Hepatocyte (in vitro differentiated cells): ENCODE data around the gene CREB5. TPM values are rescaled to one million over a fixed set of nuclear protein-coding genes. Genes with fewer than 3 reads are reported as not detected.

ENCODE experiments used
- DNase-seq: peaks from one replicate; pipeline ENCODE4 v3.0.0-alpha.2; 2016; ENCODE audit warnings: low spot score
- H2AFZ ChIP-seq: fragments of 200-600 bp; sonication (generic); 2 replicates; pipeline ENCODE4 v1.6.0; 2016; ENCODE audit warnings: antibody characterized with exemption, mild to moderate bottlenecking
- H3K27ac ChIP-seq: fragments of 200-600 bp; sonication (generic); 2 replicates; pipeline ENCODE4 v1.5.1; 2016; ENCODE audit warnings: mild to moderate bottlenecking
- H3K27me3 ChIP-seq: fragments of 200-600 bp; sonication (generic); 2 replicates; pipeline ENCODE4 v1.6.1; 2016
- H3K36me3 ChIP-seq: fragments of 200-600 bp; sonication (generic); replicated peaks from 2 replicates; pipeline ENCODE4 v1.5.1; 2016; ENCODE audit warnings: low read depth; ENCODE audit not compliant: insufficient read depth
- H3K4me1 ChIP-seq: fragments of 200-600 bp; sonication (generic); 2 replicates; pipeline ENCODE4 v1.5.1; 2016; ENCODE audit warnings: mild to moderate bottlenecking, moderate library complexity; ENCODE audit not compliant: insufficient read depth
- H3K4me2 ChIP-seq: fragments of 200-600 bp; sonication (generic); 2 replicates; pipeline ENCODE4 v1.6.0; 2016
- H3K4me3 ChIP-seq: fragments of 200-600 bp; sonication (generic); 2 replicates; pipeline ENCODE4 v1.5.1; 2016; ENCODE audit warnings: mild to moderate bottlenecking
- H3K79me2 ChIP-seq: fragments of 200-600 bp; sonication (generic); 2 replicates; pipeline ENCODE4 v1.6.0; 2017; ENCODE audit warnings: mild to moderate bottlenecking
- H3K9me2 ChIP-seq: fragments of 200-600 bp; sonication (generic); replicated peaks from 2 replicates; pipeline ENCODE4 v1.6.0; 2017; ENCODE audit warnings: mild to moderate bottlenecking; ENCODE audit not compliant: insufficient read depth
- H3K9me3 ChIP-seq: fragments of 200-600 bp; sonication (generic); 2 replicates; pipeline ENCODE4 v1.5.1; 2016; ENCODE audit warnings: low read depth, mild to moderate bottlenecking
- H4K20me1 ChIP-seq: fragments of 200-600 bp; sonication (generic); 2 replicates; pipeline ENCODE4 v1.6.0; 2016; ENCODE audit warnings: mild to moderate bottlenecking; ENCODE audit not compliant: insufficient read depth, poor library complexity, severe bottlenecking
- EZH2 ChIP-seq: fragments of 200-600 bp; sonication (generic); IDR thresholded peaks from 2 replicates; pipeline ENCODE4 v1.6.1; 2016; ENCODE audit warnings: antibody characterized with exemption, mild to moderate bottlenecking, borderline replicate concordance
- EZH2phosphoT487 ChIP-seq: fragments of 200-600 bp; sonication (generic); IDR thresholded peaks from one replicate; pipeline ENCODE4 v1.6.1; 2018; ENCODE audit warnings: antibody characterized with exemption, mild to moderate bottlenecking, low read depth, moderate library complexity; ENCODE audit not compliant: unreplicated experiment, severe bottlenecking
- WGBS: methylation state at CpG from one replicate; pipeline ENCODE4 v1.1.6; 2016; ENCODE audit warnings: low lambda C conversion rate; ENCODE audit errors: missing lambda C conversion rate; 5-methylcytosine and 5-hydroxymethylcytosine counted together
- polyA plus RNA-seq: library from polyadenylated mRNA; unstranded; fragments of >200 nt; fragmentation: Nextera tagmentation; extraction: Ambion mirVana; gene quantifications from 2 replicates; pipeline ENCODE4 v1.2.1, GENCODE V29; 2016
- total RNA-seq: library from RNA; depleted of rRNA; stranded (reverse); fragments of >200 nt; gene quantifications from 2 replicates; pipeline ENCODE4 v1.2.3, GENCODE V29; 2014
- TF ChIP-seq, protein P1 (sequence below): fragments of 200-600 bp; sonication (generic); IDR thresholded peaks from 2 replicates; pipeline ENCODE4 v1.5.1; 2016; ENCODE audit warnings: antibody characterized with exemption, mild to moderate bottlenecking; ENCODE audit not compliant: poor library complexity

Gene CREB5
- total and polyA plus RNA-seq, 2 experiments from 2014 or later = 14.0 to 27.9 TPM

DNA sequence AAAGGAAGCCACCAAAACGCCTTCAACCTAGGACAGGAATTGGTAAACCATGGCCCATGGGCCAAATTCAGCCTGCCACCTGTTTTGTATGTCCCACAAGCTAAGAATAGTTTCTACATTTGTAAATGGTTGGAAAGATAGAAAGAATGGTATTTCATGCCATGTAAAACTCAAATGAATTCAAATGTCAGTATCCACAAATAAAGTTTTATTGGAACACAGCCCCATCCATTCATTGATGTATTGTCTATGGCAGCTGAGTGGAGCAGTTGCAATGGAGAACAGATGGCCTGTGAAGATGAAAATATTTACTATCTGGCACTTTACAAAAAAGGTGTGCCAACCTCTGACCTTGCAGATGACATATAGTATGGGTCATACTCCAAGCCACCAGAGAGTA is 236.9 kb downstream of the CREB5 start:
- 83% methylated on average over 1 of the region's 1 CpG for WGBS
- TF ChIP-seq EZH2 = no peak
- no peak for TF ChIP-seq EZH2phosphoT487
- TF ChIP-seq, protein P1, sequence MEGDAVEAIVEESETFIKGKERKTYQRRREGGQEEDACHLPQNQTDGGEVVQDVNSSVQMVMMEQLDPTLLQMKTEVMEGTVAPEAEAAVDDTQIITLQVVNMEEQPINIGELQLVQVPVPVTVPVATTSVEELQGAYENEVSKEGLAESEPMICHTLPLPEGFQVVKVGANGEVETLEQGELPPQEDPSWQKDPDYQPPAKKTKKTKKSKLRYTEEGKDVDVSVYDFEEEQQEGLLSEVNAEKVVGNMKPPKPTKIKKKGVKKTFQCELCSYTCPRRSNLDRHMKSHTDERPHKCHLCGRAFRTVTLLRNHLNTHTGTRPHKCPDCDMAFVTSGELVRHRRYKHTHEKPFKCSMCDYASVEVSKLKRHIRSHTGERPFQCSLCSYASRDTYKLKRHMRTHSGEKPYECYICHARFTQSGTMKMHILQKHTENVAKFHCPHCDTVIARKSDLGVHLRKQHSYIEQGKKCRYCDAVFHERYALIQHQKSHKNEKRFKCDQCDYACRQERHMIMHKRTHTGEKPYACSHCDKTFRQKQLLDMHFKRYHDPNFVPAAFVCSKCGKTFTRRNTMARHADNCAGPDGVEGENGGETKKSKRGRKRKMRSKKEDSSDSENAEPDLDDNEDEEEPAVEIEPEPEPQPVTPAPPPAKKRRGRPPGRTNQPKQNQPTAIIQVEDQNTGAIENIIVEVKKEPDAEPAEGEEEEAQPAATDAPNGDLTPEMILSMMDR = no peak

DNA sequence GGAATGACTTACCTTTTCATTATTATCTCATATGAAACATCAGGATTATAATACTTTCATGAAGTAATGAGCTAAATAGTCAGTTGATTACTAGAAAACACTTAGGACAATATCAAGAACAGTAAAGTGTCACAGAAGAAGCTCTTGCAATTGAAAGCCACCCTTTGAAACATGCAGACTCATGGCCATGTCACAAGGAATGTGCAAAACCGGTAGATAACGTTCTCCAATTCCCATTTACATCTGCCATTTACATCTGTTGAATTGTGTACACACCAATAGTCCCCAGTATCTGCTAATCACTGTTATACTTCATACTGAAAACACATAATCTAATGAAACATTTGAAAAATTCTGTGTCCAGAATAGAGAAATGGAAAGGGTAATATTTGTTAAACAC is 237.5 kb downstream of the CREB5 start:
- no peaks in the 10 kb centered on the region for H4K20me1 ChIP-seq
- no peaks in the 10 kb centered on the region for H3K4me1 ChIP-seq
- H3K27me3 ChIP-seq = peaks cover 3% of the 10 kb centered on the region
- H3K27ac ChIP-seq = no peak overlapping the region
- H3K36me3 ChIP-seq = no peaks in the 10 kb centered on the region
- no peak overlapping the region for H2AFZ ChIP-seq
- TF ChIP-seq EZH2 (no peak), EZH2phosphoT487 (no peak)
- TF ChIP-seq, protein P1 = no peak
- H3K79me2 ChIP-seq = no peaks in the 10 kb centered on the region
- no peaks in the 10 kb centered on the region for H3K9me2 ChIP-seq
- 94% methylated on average over 2 of the region's 2 CpGs for WGBS
- no peaks in the 10 kb centered on the region for H3K9me3 ChIP-seq
- H3K4me3 ChIP-seq = no peak overlapping the region
- DNase-seq = no peak
- no peak overlapping the region for H3K4me2 ChIP-seq

More for the DNA sequence above, 236.9 kb downstream of the CREB5 start:
- Histone ChIP-seq H3K4me2 (no peak overlapping the region), H3K9me2 (no peaks in the 10 kb centered on the region), H3K27ac (no peak overlapping the region), H4K20me1 (no peaks in the 10 kb centered on the region), H3K27me3 (peaks cover 3% of the 10 kb centered on the region), H3K9me3 (no peaks in the 10 kb centered on the region), H3K4me1 (no peaks in the 10 kb centered on the region), H3K4me3 (no peak overlapping the region), H2AFZ (no peak overlapping the region), H3K36me3 (no peaks in the 10 kb centered on the region), H3K79me2 (no peaks in the 10 kb centered on the region)
- DNase-seq = no peak

DNA sequence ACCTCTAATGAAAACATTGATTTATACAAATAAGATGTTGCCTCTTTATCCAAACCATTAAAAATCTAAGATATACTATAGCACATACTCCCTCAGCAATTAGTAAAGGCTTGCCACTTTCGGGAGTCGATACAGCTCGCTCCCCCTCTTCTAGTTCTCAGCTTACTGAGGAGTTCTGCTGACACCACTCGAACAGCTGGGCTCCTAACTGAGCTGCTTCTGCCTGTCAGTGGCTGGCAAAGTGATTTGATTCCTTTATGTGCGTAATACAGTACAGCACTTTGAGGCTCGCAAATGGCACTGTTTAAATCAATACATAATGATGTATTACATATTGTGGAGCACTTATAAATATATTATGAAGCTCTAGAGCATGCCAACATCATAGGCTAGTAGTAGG is 241.8 kb downstream of the CREB5 start:
- H3K36me3 ChIP-seq = no peaks in the 10 kb centered on the region
- H3K4me3 ChIP-seq = no peak overlapping the region
- H3K79me2 ChIP-seq = no peaks in the 10 kb centered on the region
- WGBS = 89% methylated on average over 6 of the region's 6 CpGs
- no peak for TF ChIP-seq EZH2
- TF ChIP-seq, protein P1 = no peak
- no peak for TF ChIP-seq EZH2phosphoT487
- no peak overlapping the region for H2AFZ ChIP-seq
- no peak for DNase-seq
- H3K9me3 ChIP-seq = no peaks in the 10 kb centered on the region
- H3K27ac ChIP-seq = no peak overlapping the region
- no peaks in the 10 kb centered on the region for H3K4me1 ChIP-seq
- no peaks in the 10 kb centered on the region for H4K20me1 ChIP-seq
- H3K4me2 ChIP-seq = no peak overlapping the region
- H3K9me2 ChIP-seq = no peaks in the 10 kb centered on the region
- H3K27me3 ChIP-seq = peaks cover 3% of the 10 kb centered on the region

DNA sequence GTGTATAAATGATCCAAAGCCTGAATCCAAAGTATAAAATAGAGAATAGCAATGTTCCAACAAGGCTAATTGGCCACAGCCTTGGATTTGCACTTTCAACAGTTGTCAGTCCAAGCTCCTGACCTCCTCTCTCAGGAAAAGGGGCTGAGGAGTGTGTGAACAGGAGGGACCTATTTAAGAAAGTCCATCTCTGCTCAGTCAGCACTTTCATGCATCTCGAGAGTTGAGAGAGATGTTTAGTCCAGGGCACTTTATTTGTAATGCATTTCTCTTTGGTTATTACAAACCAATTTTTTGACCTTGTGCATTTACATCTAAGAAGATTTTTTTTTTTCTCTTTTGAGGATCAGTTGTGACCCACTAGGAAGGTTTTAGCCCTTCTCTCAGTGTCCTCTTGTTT is 244.2 kb downstream of the CREB5 start:
- Histone ChIP-seq H3K4me2 (no peak overlapping the region), H3K27ac (no peak overlapping the region), H3K4me1 (no peaks in the 10 kb centered on the region), H2AFZ (no peak overlapping the region), H3K4me3 (no peak overlapping the region), H3K9me3 (no peaks in the 10 kb centered on the region), H3K9me2 (no peaks in the 10 kb centered on the region), H3K36me3 (no peaks in the 10 kb centered on the region), H3K27me3 (peaks cover 3% of the 10 kb centered on the region), H3K79me2 (no peaks in the 10 kb centered on the region), H4K20me1 (no peaks in the 10 kb centered on the region)
- TF ChIP-seq EZH2 (no peak), EZH2phosphoT487 (no peak)
- TF ChIP-seq, protein P1 = no peak
- no peak for DNase-seq
- 96% methylated on average over 1 of the region's 1 CpG for WGBS
